Adrenal gland (tissue), 5 donors: ENCODE measurements around the gene C15orf39.

ENCODE experiments used
- POLR2A ChIP-seq, 2 donors: fragments of 450-650 bp; IDR thresholded peaks; one replicate each; pipeline ENCODE4 v1.6.1; 2017; ENCODE audit warnings: antibody characterized with exemption in 2 of 2, mild to moderate bottlenecking in 2 of 2, moderate library complexity in 1 of 2
- TF ChIP-seq, protein P1 (sequence below), 6 experiments: fragments of 450-650 bp in 4 of 6; fragments of 200-600 bp in 2 of 6; sonication (generic) in 1 of 6; IDR thresholded peaks; 1 replicate in 5 of 6; 2 replicates in 1 of 6; pipeline versions ENCODE4 v1.5.1 to v1.8.0; 2016 to 2021; ENCODE audit warnings: antibody characterized with exemption in 6 of 6, mild to moderate bottlenecking in 2 of 6, moderate library complexity in 1 of 6
- donor health status: DM: no; HTN: no; CAD: no.

DNA sequence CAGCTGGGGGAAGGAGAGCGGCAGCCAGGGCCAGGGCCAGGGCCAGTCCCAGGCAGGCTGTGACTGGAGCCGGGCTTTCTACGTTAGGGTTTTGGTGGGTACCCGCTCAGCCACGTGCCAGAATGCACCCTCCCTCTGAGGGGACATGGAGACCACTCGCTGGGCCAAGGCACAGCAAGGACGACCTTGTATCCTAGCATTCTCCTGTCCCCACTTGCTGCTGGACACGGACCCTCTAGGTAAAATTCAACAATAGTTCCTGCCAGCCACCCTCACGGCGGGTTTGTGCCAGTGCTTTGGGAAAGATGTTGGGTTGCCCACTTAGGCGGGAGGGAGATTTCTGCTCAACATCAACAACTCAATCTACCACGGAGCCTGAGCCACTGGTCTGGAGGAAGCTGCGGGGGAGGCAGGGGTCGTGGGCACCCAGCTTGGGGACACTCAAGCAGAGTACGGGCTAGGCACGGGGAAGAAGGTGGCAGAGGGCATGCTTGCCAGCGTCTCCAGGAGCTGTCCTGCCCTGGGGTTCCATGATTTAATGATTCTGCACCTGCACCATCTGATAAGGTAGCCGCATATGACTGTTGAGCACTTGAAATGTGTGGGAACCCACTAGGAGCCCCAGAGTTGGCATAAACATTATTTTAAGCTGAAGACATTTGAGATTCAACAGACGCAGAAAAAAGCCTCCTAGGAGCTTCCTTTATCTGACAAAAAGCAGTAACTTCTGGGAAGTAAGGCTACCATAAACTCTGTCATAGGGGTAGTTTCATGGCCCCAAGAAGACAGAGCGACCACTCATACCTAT lies 22.5 kb upstream of the C15orf39 start:
- TF ChIP-seq, protein P1, sequence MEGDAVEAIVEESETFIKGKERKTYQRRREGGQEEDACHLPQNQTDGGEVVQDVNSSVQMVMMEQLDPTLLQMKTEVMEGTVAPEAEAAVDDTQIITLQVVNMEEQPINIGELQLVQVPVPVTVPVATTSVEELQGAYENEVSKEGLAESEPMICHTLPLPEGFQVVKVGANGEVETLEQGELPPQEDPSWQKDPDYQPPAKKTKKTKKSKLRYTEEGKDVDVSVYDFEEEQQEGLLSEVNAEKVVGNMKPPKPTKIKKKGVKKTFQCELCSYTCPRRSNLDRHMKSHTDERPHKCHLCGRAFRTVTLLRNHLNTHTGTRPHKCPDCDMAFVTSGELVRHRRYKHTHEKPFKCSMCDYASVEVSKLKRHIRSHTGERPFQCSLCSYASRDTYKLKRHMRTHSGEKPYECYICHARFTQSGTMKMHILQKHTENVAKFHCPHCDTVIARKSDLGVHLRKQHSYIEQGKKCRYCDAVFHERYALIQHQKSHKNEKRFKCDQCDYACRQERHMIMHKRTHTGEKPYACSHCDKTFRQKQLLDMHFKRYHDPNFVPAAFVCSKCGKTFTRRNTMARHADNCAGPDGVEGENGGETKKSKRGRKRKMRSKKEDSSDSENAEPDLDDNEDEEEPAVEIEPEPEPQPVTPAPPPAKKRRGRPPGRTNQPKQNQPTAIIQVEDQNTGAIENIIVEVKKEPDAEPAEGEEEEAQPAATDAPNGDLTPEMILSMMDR (IDR thresholded peaks at IDR 0.05) = no peak
- TF ChIP-seq POLR2A (IDR thresholded peaks at IDR 0.05) = no peak
